OCI-LY7 (cell line): ENCODE data around the gene MAP3K21.

Experiments
- EZH2phosphoT487 ChIP-seq: fragments of 200-600 bp; sonication (generic); IDR thresholded peaks from 2 replicates; pipeline ENCODE4 v1.6.1; 2018; ENCODE audit warnings: low read depth, borderline replicate concordance, mild to moderate bottlenecking, mixed run types, antibody characterized with exemption, low read length, moderate library complexity, mixed read lengths
- TF ChIP-seq, protein P1 (sequence below): fragments of 200-600 bp; sonication (generic); conservative IDR thresholded peaks from 2 replicates; pipeline ENCODE4 v1.5.1; 2014; ENCODE audit warnings: mild to moderate bottlenecking, antibody characterized with exemption, low read length, moderate library complexity, mixed read lengths

DNA sequence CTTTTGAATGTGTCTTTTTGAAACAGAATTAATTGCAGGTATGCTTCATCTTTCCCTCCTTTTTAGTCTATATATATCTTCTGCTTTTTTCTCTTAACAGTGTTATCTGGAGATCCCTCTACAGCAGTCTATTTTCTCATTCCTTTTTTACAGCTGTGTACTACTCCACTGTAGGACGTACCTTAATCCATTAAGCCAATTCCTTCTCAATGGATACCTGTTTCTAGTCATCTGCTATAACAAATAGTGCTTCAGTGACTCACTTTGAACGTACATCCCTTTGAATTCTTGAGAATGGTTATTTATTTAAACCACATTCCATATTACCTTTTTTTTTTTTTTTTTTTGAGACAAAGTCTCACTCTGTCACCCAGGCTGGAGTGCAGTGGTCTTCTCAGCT is 47.6 kb upstream of the MAP3K21 start:
- TF ChIP-seq, protein P1, sequence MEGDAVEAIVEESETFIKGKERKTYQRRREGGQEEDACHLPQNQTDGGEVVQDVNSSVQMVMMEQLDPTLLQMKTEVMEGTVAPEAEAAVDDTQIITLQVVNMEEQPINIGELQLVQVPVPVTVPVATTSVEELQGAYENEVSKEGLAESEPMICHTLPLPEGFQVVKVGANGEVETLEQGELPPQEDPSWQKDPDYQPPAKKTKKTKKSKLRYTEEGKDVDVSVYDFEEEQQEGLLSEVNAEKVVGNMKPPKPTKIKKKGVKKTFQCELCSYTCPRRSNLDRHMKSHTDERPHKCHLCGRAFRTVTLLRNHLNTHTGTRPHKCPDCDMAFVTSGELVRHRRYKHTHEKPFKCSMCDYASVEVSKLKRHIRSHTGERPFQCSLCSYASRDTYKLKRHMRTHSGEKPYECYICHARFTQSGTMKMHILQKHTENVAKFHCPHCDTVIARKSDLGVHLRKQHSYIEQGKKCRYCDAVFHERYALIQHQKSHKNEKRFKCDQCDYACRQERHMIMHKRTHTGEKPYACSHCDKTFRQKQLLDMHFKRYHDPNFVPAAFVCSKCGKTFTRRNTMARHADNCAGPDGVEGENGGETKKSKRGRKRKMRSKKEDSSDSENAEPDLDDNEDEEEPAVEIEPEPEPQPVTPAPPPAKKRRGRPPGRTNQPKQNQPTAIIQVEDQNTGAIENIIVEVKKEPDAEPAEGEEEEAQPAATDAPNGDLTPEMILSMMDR, result no peak
- no peak for TF ChIP-seq EZH2phosphoT487
